RWPE2 (cell line): Measurements from ENCODE around the gene RNF2.
A peak's percentile ranks its signal among the peaks of the same experiment; 100 is the strongest.

Source experiments
- ATAC-seq: fragments of 200-7000 bp; cut with Tn5 transposase; 3 replicates; pipeline ENCODE4 v1.9.1; 2021; ENCODE audit warnings: low read depth
- DNase-seq: peaks from one replicate; pipeline ENCODE4 v3.0.0-alpha.2; 2020; ENCODE audit warnings: low spot score
- H3K27ac ChIP-seq: fragments of 450-650 bp; 2 replicates; pipeline ENCODE4 v1.5.1; 2017; ENCODE audit warnings: mild to moderate bottlenecking; ENCODE audit not compliant: poor library complexity, severe bottlenecking
- H3K27me3 ChIP-seq: fragments of 250-450 bp; sonication (Bioruptor Pico); 2 replicates; pipeline ENCODE4 v1.5.1; 2021; ENCODE audit warnings: mild to moderate bottlenecking, moderate library complexity; ENCODE audit not compliant: insufficient read depth, poor library complexity, severe bottlenecking
- H3K36me3 ChIP-seq: fragments of 250-450 bp; sonication (Bioruptor Pico); 2 replicates; pipeline ENCODE4 v1.5.1; 2020; ENCODE audit warnings: low read depth, mild to moderate bottlenecking, moderate library complexity
- H3K4me1 ChIP-seq: fragments of 250-450 bp; sonication (Bioruptor Pico); 2 replicates; pipeline ENCODE4 v1.5.1; 2021; ENCODE audit warnings: mild to moderate bottlenecking, moderate library complexity; ENCODE audit not compliant: insufficient read depth, poor library complexity, severe bottlenecking
- H3K4me3 ChIP-seq: fragments of 250-450 bp; sonication (Bioruptor Pico); 2 replicates; pipeline ENCODE4 v1.5.1; 2021; ENCODE audit warnings: mild to moderate bottlenecking, moderate library complexity; ENCODE audit not compliant: severe bottlenecking
- H3K9me3 ChIP-seq: fragments of 250-450 bp; sonication (Bioruptor Pico); 2 replicates; pipeline ENCODE4 v1.5.1; 2021; ENCODE audit warnings: mild to moderate bottlenecking, moderate library complexity; ENCODE audit not compliant: severe bottlenecking
- CTCF ChIP-seq: fragments of 450-650 bp; IDR thresholded peaks from one replicate; pipeline ENCODE4 v1.5.1; 2017; ENCODE audit warnings: mild to moderate bottlenecking, moderate library complexity; ENCODE audit not compliant: poor library complexity, severe bottlenecking

Gene RNF2

GRCh38 chr1:185074307-185074706 is 28.9 kb downstream of the RNF2 start:
- DNase-seq: no peak
- H3K4me1 ChIP-seq: peaks cover 5% of the 10 kb centered on the region
- TF ChIP-seq CTCF: no peak
- H3K36me3 ChIP-seq: no peaks in the 10 kb centered on the region
- H3K27me3 ChIP-seq: no peaks in the 10 kb centered on the region
- ATAC-seq: peak; percentile 66
- no peak overlapping the region for H3K27ac ChIP-seq
- no peaks in the 10 kb centered on the region for H3K9me3 ChIP-seq
- H3K4me3 ChIP-seq: no peak overlapping the region

- Histone ChIP-seq H3K4me3 (no peak overlapping the region), H3K9me3 (no peaks in the 10 kb centered on the region), H3K27ac (no peak overlapping the region), H3K4me1 (peaks cover 5% of the 10 kb centered on the region), H3K27me3 (no peaks in the 10 kb centered on the region), H3K36me3 (no peaks in the 10 kb centered on the region)
- no peak for TF ChIP-seq CTCF
- DNase-seq (no peak), ATAC-seq (no peak)
Observed at GRCh38 chr1:185075476-185075875, 30.1 kb downstream of the RNF2 start.

GRCh38 chr1:185077374-185077773 is 32.0 kb downstream of the RNF2 start:
- Histone ChIP-seq H3K4me1 (peaks cover 5% of the 10 kb centered on the region), H3K4me3 (no peak overlapping the region), H3K27ac (no peak overlapping the region), H3K27me3 (no peaks in the 10 kb centered on the region), H3K9me3 (no peaks in the 10 kb centered on the region), H3K36me3 (no peaks in the 10 kb centered on the region)
- no peak for ATAC-seq
- DNase-seq: no peak
- TF ChIP-seq CTCF: no peak

- Histone ChIP-seq H3K27me3 (no peaks in the 10 kb centered on the region), H3K36me3 (no peaks in the 10 kb centered on the region), H3K4me3 (no peak overlapping the region), H3K9me3 (no peaks in the 10 kb centered on the region), H3K27ac (no peak overlapping the region), H3K4me1 (no peaks in the 10 kb centered on the region)
- no peak for TF ChIP-seq CTCF
- no peak for ATAC-seq
- no peak for DNase-seq
Observed at GRCh38 chr1:185080422-185080821, 35.1 kb downstream of the RNF2 start.

- peaks cover 13% of the 10 kb centered on the region for H3K36me3 ChIP-seq
- ATAC-seq (no peak), DNase-seq (no peak)
- H3K4me3 ChIP-seq: no peak overlapping the region
- H3K4me1 ChIP-seq: no peaks in the 10 kb centered on the region
- no peaks in the 10 kb centered on the region for H3K9me3 ChIP-seq
- H3K27ac ChIP-seq: no peak overlapping the region
- no peak for TF ChIP-seq CTCF
- H3K27me3 ChIP-seq: no peaks in the 10 kb centered on the region
Observed at GRCh38 chr1:185083818-185084217, 38.5 kb downstream of the RNF2 start.
